ENCODE data around the gene CCNYL1. TPM values are rescaled to one million over a fixed set of nuclear protein-coding genes. Genes with fewer than 3 reads are reported as not detected.

The CCNYL1 gene
- total RNA-seq, 1 experiment from 2014 or later, result 4.7 TPM

- peak; percentile 46 for DNase-seq (ENCODE audit: low spot score)
These were observed 54.7 kb downstream of the CCNYL1 start for GRCh38 chr2:207766041-207766551.

- DNase-seq (ENCODE audit: low spot score), result peak; percentile 71
These were observed 55.4 kb downstream of the CCNYL1 start for GRCh38 chr2:207766697-207767460.

DNA sequence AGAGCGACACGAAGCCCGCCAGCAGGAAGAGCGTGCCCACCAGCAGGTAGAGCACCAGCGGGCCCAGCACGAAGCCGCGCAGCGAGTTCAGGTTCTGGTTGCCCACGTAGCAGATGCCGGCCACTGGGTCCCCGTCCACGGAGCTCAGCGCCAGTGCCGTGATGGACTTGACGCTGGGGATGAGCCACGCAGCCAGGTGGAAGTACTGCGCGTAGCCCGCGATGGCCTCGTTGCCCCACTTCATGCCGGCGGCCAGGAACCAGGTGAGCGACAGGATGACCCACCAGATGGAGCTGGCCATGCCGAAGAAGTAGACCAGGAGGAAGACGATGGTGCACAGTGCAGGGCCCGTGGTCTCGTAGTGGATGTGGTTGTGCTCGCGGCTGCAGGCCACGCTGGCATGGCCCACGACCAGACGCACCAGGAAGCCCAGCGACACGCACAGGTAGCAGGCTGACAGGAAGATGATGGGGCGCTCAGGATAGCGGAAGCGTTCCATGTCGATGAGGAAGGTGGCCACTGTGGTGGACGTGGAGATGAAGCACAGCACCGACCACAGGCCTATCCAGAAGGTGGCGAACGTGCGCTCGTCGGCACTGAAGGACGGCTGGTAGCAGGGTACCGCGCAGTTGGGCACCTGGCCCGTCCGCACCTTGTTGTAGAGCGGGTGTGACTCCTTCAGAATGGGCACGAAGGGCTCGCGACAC is 56.2 kb downstream of the CCNYL1 start:
- DNase-seq (ENCODE audit: low spot score), result peak; percentile 88

DNA sequence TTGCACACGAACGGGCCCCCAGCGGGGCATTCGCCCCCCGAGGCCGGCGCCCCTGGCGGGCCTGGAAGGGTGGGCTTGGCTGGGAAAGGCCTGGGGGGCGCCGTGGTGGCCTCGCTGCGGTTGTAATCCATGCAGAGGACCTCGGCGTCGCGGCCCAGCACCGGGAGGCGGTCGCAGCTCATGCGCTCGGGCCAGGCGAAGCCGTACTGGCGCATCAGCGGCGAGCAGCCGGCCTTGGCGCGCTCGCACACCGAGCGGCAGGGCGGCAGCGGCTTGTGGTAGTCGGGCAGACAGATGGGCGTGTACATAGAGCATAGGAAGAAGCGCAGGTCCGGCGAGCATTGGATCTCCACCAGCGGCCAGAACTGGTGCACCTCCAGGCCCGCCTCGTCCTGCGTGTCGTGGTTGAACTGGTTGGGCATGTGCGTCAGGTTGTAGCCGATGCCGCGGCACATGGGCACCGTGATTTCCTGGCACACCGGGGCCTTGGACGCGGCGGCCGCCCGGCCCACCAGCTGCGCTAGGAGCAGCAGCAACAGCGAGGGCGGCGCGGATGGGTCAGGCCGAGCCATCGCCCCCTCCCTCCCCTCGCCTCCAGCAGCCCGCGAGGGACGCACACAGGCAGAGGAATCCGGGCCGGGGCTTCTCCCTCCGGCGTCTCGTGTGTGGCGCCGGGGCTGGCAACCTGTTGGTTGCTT is 56.9 kb downstream of the CCNYL1 start:
- peak; percentile 69 for DNase-seq (ENCODE audit: low spot score)

DNA sequence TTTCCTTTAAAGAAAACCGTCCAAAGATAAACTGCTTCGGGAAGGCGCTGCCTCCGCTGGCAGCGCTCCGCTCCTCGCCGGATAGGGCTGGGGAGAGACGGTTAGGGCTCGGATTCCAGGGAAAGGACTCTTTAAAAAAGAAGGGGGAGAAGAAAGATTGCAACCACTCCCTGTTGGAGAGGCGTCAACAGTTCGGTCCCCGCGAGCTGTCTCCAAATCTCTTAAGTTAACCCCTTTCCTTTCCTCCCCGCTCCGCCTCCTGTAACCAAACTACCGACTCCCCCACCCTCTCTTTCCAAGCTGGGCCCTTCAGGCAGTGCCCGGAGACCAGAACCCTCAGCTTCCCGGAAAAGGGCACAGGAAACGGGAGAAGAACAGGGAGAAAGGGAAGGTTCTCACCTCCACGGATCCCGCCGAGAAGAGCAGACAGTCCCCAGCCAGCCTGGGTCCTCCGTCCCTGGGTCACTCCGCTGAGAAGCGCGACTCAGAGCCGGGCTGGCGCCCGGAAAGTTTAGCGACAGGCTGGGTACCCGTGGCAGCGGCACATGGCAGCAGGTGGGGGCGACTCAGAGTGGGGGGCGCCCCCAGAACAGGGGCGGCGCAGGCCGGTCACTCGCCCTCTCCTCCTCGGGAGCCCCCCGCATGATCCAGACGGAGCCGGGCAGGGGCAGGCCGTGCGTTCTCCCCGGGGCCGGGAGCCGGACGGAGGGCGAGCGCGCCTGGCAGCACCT is 57.6 kb downstream of the CCNYL1 start:
- DNase-seq (ENCODE audit: low spot score), result no peak

- DNase-seq (ENCODE audit: low spot score), result no peak
These were observed 59.4 kb downstream of the CCNYL1 start for GRCh38 chr2:207770602-207771404.

GRCh38 chr2:207771421-207771820 is 60.0 kb downstream of the CCNYL1 start:
- no peak for DNase-seq (ENCODE audit: low spot score)

DNA sequence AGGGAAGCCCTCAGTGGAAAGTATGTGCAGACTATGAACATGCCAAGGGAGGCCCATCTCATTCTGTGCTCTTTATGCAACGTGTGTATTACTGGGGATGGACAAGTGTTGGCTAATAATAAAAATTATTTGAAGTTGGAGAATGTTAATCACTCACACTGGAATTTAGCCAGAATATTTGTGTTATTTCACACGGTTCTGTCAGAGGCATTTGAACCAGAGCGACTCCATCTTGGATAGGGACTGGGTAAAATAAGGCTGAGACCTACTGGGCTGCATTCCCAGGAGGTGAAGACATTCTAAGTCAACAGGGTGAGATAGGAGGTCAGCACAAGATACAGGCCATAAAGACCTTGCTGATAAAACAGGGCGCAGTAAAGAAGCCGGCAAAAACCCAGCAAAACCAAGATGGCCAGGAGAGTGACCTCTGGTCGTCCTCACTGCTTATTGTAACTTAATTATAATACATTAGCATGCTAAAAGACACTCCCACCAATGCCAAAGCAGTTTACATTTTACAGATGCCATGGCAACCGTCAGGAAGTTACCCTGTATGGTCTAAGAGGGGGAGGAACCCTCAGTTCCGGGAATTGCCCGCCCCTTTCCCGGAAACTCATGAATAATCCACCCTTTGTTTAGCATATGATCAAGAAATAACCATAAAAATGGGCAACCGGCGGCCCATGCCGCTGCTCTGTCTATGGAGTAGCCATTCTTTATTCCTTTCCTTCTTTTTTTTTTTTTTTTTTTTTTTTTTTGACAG is 60.8 kb downstream of the CCNYL1 start:
- no peak for DNase-seq (ENCODE audit: low spot score)

GRCh38 chr2:207772844-207773205 is 61.4 kb downstream of the CCNYL1 start:
- DNase-seq (ENCODE audit: low spot score), result no peak

DNA sequence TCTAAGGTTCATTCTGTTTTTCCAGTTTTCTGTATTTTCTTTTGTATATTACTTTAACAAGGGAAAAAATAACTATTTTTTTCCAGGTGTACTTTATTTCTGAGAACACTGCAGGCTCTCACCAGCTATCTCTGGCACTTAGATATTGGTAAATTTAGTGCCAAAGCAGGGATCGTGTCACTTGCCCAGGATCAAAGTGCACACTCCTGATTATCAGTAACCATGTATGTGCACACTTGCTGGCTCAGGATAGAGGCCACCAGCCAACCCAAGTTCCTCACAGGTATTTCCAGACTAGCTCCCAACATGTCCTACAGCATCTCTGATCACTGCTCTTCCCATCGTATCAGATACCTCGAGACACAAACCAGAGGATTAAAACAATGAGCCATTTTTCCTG is 64.0 kb downstream of the CCNYL1 start:
- no peak for DNase-seq (ENCODE audit: low spot score)

DNA sequence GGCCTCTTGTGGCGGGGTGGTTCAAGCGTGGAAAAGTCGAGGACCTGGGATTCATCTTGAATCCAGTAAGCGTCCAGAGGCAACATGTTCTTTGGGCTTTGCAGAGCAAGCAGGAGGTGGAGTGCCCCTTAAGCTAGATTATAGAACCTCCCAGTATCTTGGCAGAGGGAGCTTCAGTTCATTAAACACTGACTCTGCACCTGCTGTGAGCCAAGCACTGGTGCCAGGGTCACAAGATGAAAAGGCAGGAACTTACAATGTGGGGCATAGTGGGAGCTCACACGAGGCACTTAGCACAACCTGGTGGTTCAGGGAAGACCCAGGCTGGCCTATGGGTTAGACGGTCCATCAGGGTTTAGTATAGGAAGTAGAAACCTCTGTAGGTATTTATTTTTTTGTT is 65.7 kb downstream of the CCNYL1 start:
- DNase-seq (ENCODE audit: low spot score), result no peak

GRCh38 chr2:207778298-207778882 is 67.0 kb downstream of the CCNYL1 start:
- DNase-seq (ENCODE audit: low spot score), result no peak

- no peak for DNase-seq (ENCODE audit: low spot score)
These were observed 68.1 kb downstream of the CCNYL1 start for GRCh38 chr2:207779523-207779922.

DNA sequence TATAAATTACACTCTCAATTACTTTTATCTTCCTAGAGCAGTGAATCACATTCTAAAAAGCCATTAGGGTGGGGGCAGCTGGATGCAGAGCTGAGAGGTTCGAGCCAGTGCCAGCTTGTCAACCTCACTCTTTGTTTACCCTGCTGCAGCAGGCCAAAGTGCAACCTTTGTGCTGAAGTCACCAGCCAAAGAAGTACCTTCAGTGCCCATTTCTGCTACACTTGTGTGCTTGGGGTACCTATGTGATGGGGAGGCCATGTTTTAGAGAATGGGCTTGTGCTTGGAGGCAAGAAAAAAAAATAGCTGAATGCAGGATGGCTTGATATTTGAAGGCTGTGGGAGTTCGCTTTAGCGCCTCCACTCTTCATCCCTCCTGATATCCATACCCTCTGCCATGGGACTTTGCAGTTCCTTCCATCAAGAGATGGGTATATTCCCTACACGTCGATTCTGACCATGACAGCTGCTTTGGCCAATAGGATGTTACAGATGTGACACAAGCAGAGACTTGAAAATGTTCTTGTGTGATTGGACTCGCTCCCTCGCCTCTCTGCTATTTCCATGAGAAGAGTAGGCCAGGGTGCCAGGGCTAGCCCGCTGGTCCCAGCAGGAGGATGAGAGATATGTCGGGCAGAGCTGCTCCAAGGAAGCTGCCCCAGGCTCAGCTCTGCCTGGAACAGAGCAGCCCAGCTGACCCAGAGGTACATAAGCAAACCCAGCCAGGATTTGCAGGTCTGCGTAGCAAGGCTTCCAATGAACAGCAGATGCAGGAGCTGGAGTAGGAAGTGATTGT is 71.0 kb downstream of the CCNYL1 start:
- DNase-seq (ENCODE audit: low spot score), result peak; percentile 70

DNA sequence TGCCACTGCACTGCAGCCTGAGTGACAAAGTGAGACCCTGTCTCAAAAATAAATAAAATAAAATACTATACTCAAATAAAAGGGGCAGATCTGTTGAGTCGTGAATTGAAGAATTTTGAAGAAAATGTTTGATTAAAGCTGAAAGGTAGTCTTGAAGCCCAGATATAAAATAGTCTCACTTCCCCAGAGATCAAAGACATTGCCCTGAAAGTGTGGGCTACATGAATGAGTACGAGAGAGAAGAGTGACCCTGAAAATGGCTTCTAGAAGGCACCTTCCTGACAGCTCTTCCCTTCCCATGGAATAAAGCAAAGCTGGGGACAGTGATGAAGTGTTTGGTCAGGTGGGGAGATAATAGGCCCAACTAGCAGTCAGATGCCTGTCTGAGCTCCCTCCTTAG is 72.1 kb downstream of the CCNYL1 start:
- DNase-seq (ENCODE audit: low spot score), result no peak

DNA sequence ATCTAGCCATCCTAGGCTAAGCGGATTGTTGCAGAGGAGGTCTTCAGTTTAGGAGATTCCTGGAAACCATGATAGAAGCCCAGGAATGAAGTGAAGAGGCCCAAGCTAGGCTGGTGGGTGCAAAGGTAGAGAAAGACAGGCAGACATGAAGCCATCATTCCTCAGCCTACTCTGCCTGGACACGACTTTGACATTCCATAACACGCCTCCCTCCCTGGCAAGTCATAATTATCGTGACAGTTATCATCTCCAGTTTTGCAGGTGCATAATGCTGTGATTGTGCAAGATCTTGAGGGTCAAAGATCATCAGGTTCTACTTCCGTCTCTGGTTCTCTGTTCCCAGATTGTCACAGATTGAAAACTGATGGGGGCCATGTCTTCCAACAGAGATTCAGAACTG is 73.5 kb downstream of the CCNYL1 start:
- peak; percentile 70 for DNase-seq (ENCODE audit: low spot score)

GRCh38 chr2:207787017-207787416 is 75.6 kb downstream of the CCNYL1 start:
- no peak for DNase-seq (ENCODE audit: low spot score)

- DNase-seq (ENCODE audit: low spot score), result no peak
These were observed 76.4 kb downstream of the CCNYL1 start for GRCh38 chr2:207787800-207788199.

DNA sequence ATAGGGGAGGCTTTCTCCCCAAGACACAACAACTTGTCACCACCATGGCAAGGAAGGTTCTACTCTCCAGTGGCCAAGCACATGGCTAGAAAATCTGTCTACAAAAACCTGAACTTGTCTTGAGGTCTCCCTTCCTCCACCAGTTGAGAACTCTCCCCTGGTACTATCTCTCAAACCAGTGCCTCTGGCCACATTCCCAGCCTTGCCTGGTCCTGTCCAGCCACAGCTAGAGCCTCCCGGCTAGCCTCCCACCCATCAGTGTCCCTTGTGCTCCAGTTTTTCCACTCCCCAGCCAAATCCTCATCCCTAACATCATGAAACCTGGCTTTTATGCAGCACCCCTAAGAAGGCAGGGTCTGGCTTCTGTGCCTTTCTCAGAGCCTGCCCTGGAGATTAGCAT is 79.5 kb downstream of the CCNYL1 start:
- no peak for DNase-seq (ENCODE audit: low spot score)
